HEK293 (cell line): ENCODE results near the gene MSX1.

ENCODE experiments used
- CTCF ChIA-PET: fragments of 350-600 bp; formaldehyde crosslinking; extraction: SDS; loops from one replicate; lab custom pipeline; 2021; ENCODE audit warnings: antibody characterized with exemption; lab: Yijun Ruan, JAX
- POLR2A ChIA-PET: fragments of 300-600 bp; formaldehyde crosslinking; extraction: SDS; loops from one replicate; lab custom pipeline; 2020; ENCODE audit warnings: antibody characterized with exemption, inconsistent platforms; lab: Yijun Ruan, JAX
- H3K27ac ChIP-seq: fragments of 200-500 bp; sonication (Bioruptor generic); 2 replicates; pipeline ENCODE4 v1.5.1; 2014; ENCODE audit warnings: low read depth, low read length, control low read depth, inconsistent platforms; ENCODE audit errors: extremely low read depth
- H3K36me3 ChIP-seq, 2 experiments: fragments of 200-500 bp in 1 of 2; sonication (Bioruptor generic) in 1 of 2; 1 replicate in 1 of 2; 2 replicates in 1 of 2; pipeline ENCODE4 v1.5.1; 2014 to 2017; ENCODE audit warnings: inconsistent platforms in 2 of 2, low read length in 2 of 2; ENCODE audit not compliant: control insufficient read depth in 2 of 2, insufficient read depth in 1 of 2
- H3K4me1 ChIP-seq: fragments of 200-500 bp; sonication (Bioruptor generic); 2 replicates; pipeline ENCODE4 v1.5.1; 2014; ENCODE audit warnings: mild to moderate bottlenecking, low read length, inconsistent platforms; ENCODE audit not compliant: control insufficient read depth, insufficient read depth
- H3K4me3 ChIP-seq: 2 replicates; pipeline ENCODE4 v1.5.1; 2011; ENCODE audit warnings: low read depth, mild to moderate bottlenecking, control low read depth, low read length, moderate library complexity
- H3K9me3 ChIP-seq: fragments of 200-500 bp; sonication (Bioruptor generic); 2 replicates; pipeline ENCODE4 v1.5.1; 2014; ENCODE audit warnings: low read depth, low read length, inconsistent platforms; ENCODE audit not compliant: control insufficient read depth, insufficient read depth
- GLIS2 ChIP-seq: fragments of 450-650 bp; formaldehyde crosslinking; IDR thresholded peaks from 2 replicates; pipeline ENCODE4 v1.5.1; 2016; ENCODE audit warnings: missing biosample characterization, missing genetic modification characterization
- KLF16 ChIP-seq: fragments of 450-650 bp; formaldehyde crosslinking; IDR thresholded peaks from 2 replicates; pipeline ENCODE4 v1.5.1; 2017; ENCODE audit warnings: missing biosample characterization, missing genetic modification characterization
- PATZ1 ChIP-seq: fragments of 450-650 bp; formaldehyde crosslinking; IDR thresholded peaks from 2 replicates; pipeline ENCODE4 v1.5.1; 2016; ENCODE audit warnings: missing biosample characterization, missing genetic modification characterization
- REST ChIP-seq: fragments of 450-650 bp; formaldehyde crosslinking; IDR thresholded peaks from 2 replicates; pipeline ENCODE4 v1.5.1; 2016; ENCODE audit warnings: missing biosample characterization, missing genetic modification characterization
- SP2 ChIP-seq: fragments of 450-650 bp; formaldehyde crosslinking; IDR thresholded peaks from 2 replicates; pipeline ENCODE4 v1.5.1; 2016; ENCODE audit warnings: missing biosample characterization, missing genetic modification characterization
- WT1 ChIP-seq: fragments of 450-650 bp; formaldehyde crosslinking; IDR thresholded peaks from 2 replicates; pipeline ENCODE4 v1.5.1; 2016; ENCODE audit warnings: missing biosample characterization, missing genetic modification characterization
- ZBTB48 ChIP-seq: fragments of 450-650 bp; formaldehyde crosslinking; IDR thresholded peaks from 2 replicates; pipeline ENCODE4 v1.5.1; 2016; ENCODE audit warnings: missing biosample characterization, missing genetic modification characterization
- ZBTB8A ChIP-seq: fragments of 450-650 bp; formaldehyde crosslinking; IDR thresholded peaks from 2 replicates; pipeline ENCODE4 v1.5.1; 2016; ENCODE audit warnings: missing biosample characterization, missing genetic modification characterization
- ZIC2 ChIP-seq: fragments of 450-650 bp; formaldehyde crosslinking; IDR thresholded peaks from 2 replicates; pipeline ENCODE4 v1.5.1; 2016; ENCODE audit warnings: missing biosample characterization, missing genetic modification characterization
- ZNF184 ChIP-seq: fragments of 450-650 bp; IDR thresholded peaks from 2 replicates; pipeline ENCODE4 v1.5.1; 2018; ENCODE audit warnings: missing biosample characterization, mild to moderate bottlenecking, missing genetic modification characterization
- ZNF214 ChIP-seq: fragments of 450-650 bp; formaldehyde crosslinking; IDR thresholded peaks from 2 replicates; pipeline ENCODE4 v1.5.1; 2017; ENCODE audit warnings: missing biosample characterization, mild to moderate bottlenecking, missing genetic modification characterization, borderline replicate concordance
- ZNF580 ChIP-seq: fragments of 450-650 bp; formaldehyde crosslinking; IDR thresholded peaks from 2 replicates; pipeline ENCODE4 v1.5.1; 2016; ENCODE audit warnings: missing biosample characterization, missing genetic modification characterization
- ZNF692 ChIP-seq: fragments of 450-650 bp; formaldehyde crosslinking; IDR thresholded peaks from 2 replicates; pipeline ENCODE4 v1.5.1; 2016; ENCODE audit warnings: missing biosample characterization, missing genetic modification characterization
- TF ChIP-seq, protein P1 (sequence below): fragments of 450-650 bp; formaldehyde crosslinking; IDR thresholded peaks from 2 replicates; pipeline ENCODE4 v1.5.1; 2016; ENCODE audit warnings: missing biosample characterization, missing genetic modification characterization
- TF ChIP-seq, protein P2 (sequence below): fragments of 450-650 bp; formaldehyde crosslinking; optimal IDR thresholded peaks from 2 replicates; pipeline ENCODE3; 2016; ENCODE audit warnings: missing biosample characterization, mild to moderate bottlenecking, missing genetic modification characterization
- TF ChIP-seq, protein P3 (sequence below): fragments of 450-650 bp; formaldehyde crosslinking; conservative IDR thresholded peaks from 2 replicates; pipeline ENCODE4 v1.5.1; 2016; ENCODE audit warnings: low read depth, missing biosample characterization, missing genetic modification characterization

MSX1 gene

GRCh38 chr4:4859325-4859798 lies at the start of gene MSX1 (continued):
- TF ChIP-seq PATZ1 (tag by site-specific recombination) (peak; percentile 88), SP2 (tag by site-specific recombination) (peak; percentile 19), GLIS2 (tag by site-specific recombination) (peak; percentile 84), ZBTB48 (0 out of 2 replicates have a peak, but pooled peaks have one; percentile 24), WT1 (peak; percentile 21; the same call in 1 of the 2 replicates), ZBTB8A (tag by site-specific recombination) (peak; percentile 80), ZNF692 (tag by site-specific recombination) (peak; percentile 39; the same call in 1 of the 2 replicates), ZNF184 (tag by site-specific recombination) (no peak)
- TF ChIP-seq, protein P1, sequence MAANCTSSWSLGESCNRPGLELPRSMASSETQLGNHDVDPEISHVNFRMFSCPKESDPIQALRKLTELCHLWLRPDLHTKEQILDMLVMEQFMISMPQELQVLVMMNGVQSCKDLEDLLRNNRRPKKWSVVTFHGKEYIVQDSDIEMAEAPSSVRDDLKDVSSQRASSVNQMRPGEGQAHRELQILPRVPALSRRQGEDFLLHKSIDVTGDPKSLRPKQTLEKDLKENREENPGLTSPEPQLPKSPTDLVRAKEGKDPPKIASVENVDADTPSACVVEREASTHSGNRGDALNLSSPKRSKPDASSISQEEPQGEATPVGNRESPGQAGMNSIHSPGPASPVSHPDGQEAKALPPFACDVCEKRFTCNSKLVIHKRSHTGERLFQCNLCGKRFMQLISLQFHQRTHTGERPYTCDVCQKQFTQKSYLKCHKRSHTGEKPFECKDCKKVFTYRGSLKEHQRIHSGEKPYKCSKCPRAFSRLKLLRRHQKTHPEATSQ (tag by site-specific recombination) = no peak
- TF ChIP-seq, protein P2, sequence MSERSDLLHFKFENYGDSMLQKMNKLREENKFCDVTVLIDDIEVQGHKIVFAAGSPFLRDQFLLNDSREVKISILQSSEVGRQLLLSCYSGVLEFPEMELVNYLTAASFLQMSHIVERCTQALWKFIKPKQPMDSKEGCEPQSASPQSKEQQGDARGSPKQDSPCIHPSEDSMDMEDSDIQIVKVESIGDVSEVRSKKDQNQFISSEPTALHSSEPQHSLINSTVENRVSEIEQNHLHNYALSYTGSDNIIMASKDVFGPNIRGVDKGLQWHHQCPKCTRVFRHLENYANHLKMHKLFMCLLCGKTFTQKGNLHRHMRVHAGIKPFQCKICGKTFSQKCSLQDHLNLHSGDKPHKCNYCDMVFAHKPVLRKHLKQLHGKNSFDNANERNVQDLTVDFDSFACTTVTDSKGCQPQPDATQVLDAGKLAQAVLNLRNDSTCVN (tag by site-specific recombination) = peak; percentile 65

GRCh38 chr4:4810092-4810774 lies 49.2 kb upstream of the MSX1 start:
- H3K4me1 ChIP-seq = no peaks in the 10 kb centered on the region
- CTCF ChIA-PET = interaction anchor here (1.3 kb wide), 1 partner anchor 220 kb away, joined by 5 read pairs; no protein-coding TSS in a partner anchor
- no peak overlapping the region for H3K27ac ChIP-seq
- no peak overlapping the region for H3K4me3 ChIP-seq
- no peaks in the 10 kb centered on the region for H3K9me3 ChIP-seq
- TF ChIP-seq ZIC2 (tag by site-specific recombination) (peak; percentile 50), ZBTB48 (no peak), ZNF580 (tag by site-specific recombination) (no peak)
- no peaks in the 10 kb centered on the region for H3K36me3 ChIP-seq
- POLR2A ChIA-PET = no interaction called here

GRCh38 chr4:4810778-4811177 lies 48.7 kb upstream of the MSX1 start:
- CTCF ChIA-PET = no interaction called here
- H3K4me1 ChIP-seq = no peaks in the 10 kb centered on the region
- no peak overlapping the region for H3K4me3 ChIP-seq
- H3K9me3 ChIP-seq = no peaks in the 10 kb centered on the region
- H3K36me3 ChIP-seq = no peaks in the 10 kb centered on the region
- H3K27ac ChIP-seq = no peak overlapping the region
- POLR2A ChIA-PET = no interaction called here
- TF ChIP-seq KLF16 (tag by site-specific recombination) (no peak), REST (no peak), ZNF214 (tag by site-specific recombination) (no peak)
- TF ChIP-seq, protein P3, sequence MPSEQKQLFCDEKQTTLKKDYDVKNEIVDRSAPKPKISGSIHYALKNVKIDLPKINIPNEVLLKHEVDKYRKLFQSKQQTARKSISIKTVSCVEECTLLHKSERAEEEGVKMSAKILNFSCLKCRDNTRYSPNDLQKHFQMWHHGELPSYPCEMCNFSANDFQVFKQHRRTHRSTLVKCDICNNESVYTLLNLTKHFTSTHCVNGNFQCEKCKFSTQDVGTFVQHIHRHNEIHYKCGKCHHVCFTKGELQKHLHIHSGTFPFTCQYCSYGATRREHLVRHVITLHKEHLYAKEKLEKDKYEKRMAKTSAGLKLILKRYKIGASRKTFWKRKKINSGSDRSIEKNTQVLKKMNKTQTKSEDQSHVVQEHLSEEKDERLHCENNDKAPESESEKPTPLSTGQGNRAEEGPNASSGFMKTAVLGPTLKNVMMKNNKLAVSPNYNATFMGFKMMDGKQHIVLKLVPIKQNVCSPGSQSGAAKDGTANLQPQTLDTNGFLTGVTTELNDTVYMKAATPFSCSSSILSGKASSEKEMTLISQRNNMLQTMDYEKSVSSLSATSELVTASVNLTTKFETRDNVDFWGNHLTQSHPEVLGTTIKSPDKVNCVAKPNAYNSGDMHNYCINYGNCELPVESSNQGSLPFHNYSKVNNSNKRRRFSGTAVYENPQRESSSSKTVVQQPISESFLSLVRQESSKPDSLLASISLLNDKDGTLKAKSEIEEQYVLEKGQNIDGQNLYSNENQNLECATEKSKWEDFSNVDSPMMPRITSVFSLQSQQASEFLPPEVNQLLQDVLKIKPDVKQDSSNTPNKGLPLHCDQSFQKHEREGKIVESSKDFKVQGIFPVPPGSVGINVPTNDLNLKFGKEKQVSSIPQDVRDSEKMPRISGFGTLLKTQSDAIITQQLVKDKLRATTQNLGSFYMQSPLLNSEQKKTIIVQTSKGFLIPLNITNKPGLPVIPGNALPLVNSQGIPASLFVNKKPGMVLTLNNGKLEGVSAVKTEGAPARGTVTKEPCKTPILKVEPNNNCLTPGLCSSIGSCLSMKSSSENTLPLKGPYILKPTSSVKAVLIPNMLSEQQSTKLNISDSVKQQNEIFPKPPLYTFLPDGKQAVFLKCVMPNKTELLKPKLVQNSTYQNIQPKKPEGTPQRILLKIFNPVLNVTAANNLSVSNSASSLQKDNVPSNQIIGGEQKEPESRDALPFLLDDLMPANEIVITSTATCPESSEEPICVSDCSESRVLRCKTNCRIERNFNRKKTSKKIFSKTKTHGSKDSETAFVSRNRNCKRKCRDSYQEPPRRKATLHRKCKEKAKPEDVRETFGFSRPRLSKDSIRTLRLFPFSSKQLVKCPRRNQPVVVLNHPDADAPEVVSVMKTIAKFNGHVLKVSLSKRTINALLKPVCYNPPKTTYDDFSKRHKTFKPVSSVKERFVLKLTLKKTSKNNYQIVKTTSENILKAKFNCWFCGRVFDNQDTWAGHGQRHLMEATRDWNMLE (tag by site-specific recombination) = no peak
